Liver (tissue), 9 donors: ENCODE measurements around the gene DCP2. TPM values are rescaled to one million over a fixed set of nuclear protein-coding genes. Genes with fewer than 3 reads are reported as not detected.

ENCODE experiments used
- DNase-seq: peaks from one replicate; pipeline ENCODE4 v3.0.0-alpha.2; 2017; ENCODE audit warnings: low spot score
- H3K27ac ChIP-seq, 2 donors: one replicate each; pipeline ENCODE4 v1.7.0; 2013; ENCODE audit warnings: inconsistent platforms in 2 of 2, low read length in 2 of 2, control low read depth in 1 of 2, low read depth in 1 of 2, mild to moderate bottlenecking in 1 of 2
- H3K27me3 ChIP-seq, 4 donors: one replicate each; pipeline versions ENCODE4 v1.6.1 to v1.7.0; 2013; ENCODE audit warnings: low read length in 3 of 4, inconsistent platforms in 1 of 4, mild to moderate bottlenecking in 1 of 4, moderate library complexity in 1 of 4; ENCODE audit not compliant: control insufficient read depth in 4 of 4, insufficient read depth in 4 of 4
- H3K36me3 ChIP-seq, 4 donors: one replicate each; pipeline versions ENCODE4 v1.6.1 to v1.7.0; 2013; ENCODE audit warnings: low read length in 3 of 4, mild to moderate bottlenecking in 3 of 4, low read depth in 1 of 4, moderate library complexity in 1 of 4; ENCODE audit not compliant: control insufficient read depth in 4 of 4, insufficient read depth in 3 of 4
- H3K4me1 ChIP-seq, 4 donors: one replicate each; pipeline versions ENCODE4 v1.6.1 to v1.7.0; 2013; ENCODE audit warnings: low read length in 3 of 4, mild to moderate bottlenecking in 3 of 4, moderate library complexity in 1 of 4; ENCODE audit not compliant: control insufficient read depth in 4 of 4, insufficient read depth in 4 of 4
- H3K4me3 ChIP-seq, 3 donors: one replicate each; pipeline versions ENCODE4 v1.6.1 to v1.7.0; 2013; ENCODE audit warnings: low read length in 3 of 3, control low read depth in 1 of 3, low read depth in 1 of 3, mild to moderate bottlenecking in 1 of 3
- H3K9ac ChIP-seq, 2 donors: one replicate each; pipeline ENCODE4 v1.7.0; 2013; ENCODE audit warnings: low read length in 2 of 2, mild to moderate bottlenecking in 2 of 2, moderate library complexity in 2 of 2, control low read depth in 1 of 2, low read depth in 1 of 2
- H3K9me3 ChIP-seq, 4 donors: one replicate each; pipeline versions ENCODE4 v1.6.1 to v1.7.0; 2013; ENCODE audit warnings: low read length in 3 of 4; ENCODE audit not compliant: control insufficient read depth in 4 of 4
- ATF3 ChIP-seq: IDR thresholded peaks from 2 replicates; pipeline ENCODE4 v1.6.1; 2016; ENCODE audit warnings: antibody characterized with exemption
- CTCF ChIP-seq: fragments of 150-350 bp; IDR thresholded peaks from 2 replicates; pipeline ENCODE4 v1.5.1; 2017; ENCODE audit warnings: improper control_type of control experiment, low read depth, low read length; ENCODE audit not compliant: missing input control
- EGR1 ChIP-seq, 2 donors: IDR thresholded peaks; 2 replicates each; pipeline ENCODE4 v1.6.1; 2016 to 2018; ENCODE audit warnings: antibody characterized with exemption in 2 of 2, low read depth in 2 of 2
- FOXA1 ChIP-seq: IDR thresholded peaks from 2 replicates; pipeline ENCODE4 v1.6.1; 2016; ENCODE audit warnings: antibody characterized with exemption
- FOXA2 ChIP-seq: IDR thresholded peaks from 2 replicates; pipeline ENCODE4 v1.6.1; 2016; ENCODE audit warnings: antibody characterized with exemption
- GABPA ChIP-seq, 2 donors: IDR thresholded peaks in 1 of 2; conservative IDR thresholded peaks in 1 of 2; 2 replicates each; pipeline ENCODE4 v1.6.1; 2016; ENCODE audit warnings: antibody characterized with exemption in 2 of 2, mild to moderate bottlenecking in 1 of 2, moderate library complexity in 1 of 2
- HNF4A ChIP-seq, 2 donors: conservative IDR thresholded peaks; 2 replicates each; pipeline ENCODE4 v1.6.1; 2016; ENCODE audit warnings: antibody characterized with exemption in 2 of 2, mild to moderate bottlenecking in 2 of 2
- HNF4G ChIP-seq: IDR thresholded peaks from 2 replicates; pipeline ENCODE4 v1.6.1; 2016; ENCODE audit warnings: antibody characterized with exemption
- JUND ChIP-seq, 2 donors: IDR thresholded peaks; 2 replicates each; pipeline ENCODE4 v1.6.1; 2016; ENCODE audit warnings: antibody characterized with exemption in 2 of 2
- MAX ChIP-seq: IDR thresholded peaks from 2 replicates; pipeline ENCODE4 v1.6.1; 2016; ENCODE audit warnings: antibody characterized with exemption
- NR2F2 ChIP-seq: IDR thresholded peaks from 2 replicates; pipeline ENCODE4 v1.6.1; 2016; ENCODE audit warnings: antibody characterized with exemption
- RAD21 ChIP-seq, 2 donors: IDR thresholded peaks; 2 replicates each; pipeline ENCODE4 v1.6.1; 2016; ENCODE audit warnings: antibody characterized with exemption in 2 of 2, mild to moderate bottlenecking in 2 of 2
- RXRA ChIP-seq, 2 donors: IDR thresholded peaks; 2 replicates each; pipeline ENCODE4 v1.6.1; 2017 to 2018; ENCODE audit warnings: antibody characterized with exemption in 2 of 2, mild to moderate bottlenecking in 1 of 2
- SP1 ChIP-seq: IDR thresholded peaks from 2 replicates; pipeline ENCODE4 v1.6.1; 2018; ENCODE audit warnings: antibody characterized with exemption, mild to moderate bottlenecking
- TAF1 ChIP-seq: conservative IDR thresholded peaks from 2 replicates; pipeline ENCODE4 v1.6.1; 2016; ENCODE audit warnings: antibody characterized with exemption, mild to moderate bottlenecking
- YY1 ChIP-seq: IDR thresholded peaks from 2 replicates; pipeline ENCODE4 v1.6.1; 2016; ENCODE audit warnings: antibody characterized with exemption, mild to moderate bottlenecking
- ZBTB33 ChIP-seq: IDR thresholded peaks from 2 replicates; pipeline ENCODE4 v1.6.1; 2016; ENCODE audit warnings: antibody characterized with exemption
- WGBS: extraction: QIAGEN DNeasy Blood & Tissue Kit; methylation state at CpG from one replicate; pipeline ENCODE4 v1.1.7; 2013; 5-methylcytosine and 5-hydroxymethylcytosine counted together
- polyA plus RNA-seq, 2 donors: library from polyadenylated mRNA; stranded (reverse) in 1 of 2; unstranded in 1 of 2; fragments of 200-250 nt in 1 of 2; fragments of >200 nt in 1 of 2; fragmentation: Nextera tagmentation in 1 of 2; extraction: Ambion mirVana in 1 of 2; gene quantifications; one replicate each; pipeline versions ENCODE4 v1.2.1 to v1.2.3, GENCODE V29; 2013 to 2015
- total RNA-seq, 2 donors: library from RNA; depleted of rRNA; stranded (reverse); fragments of >200 nt; gene quantifications; one replicate each; pipeline ENCODE4 v1.2.3, GENCODE V29; 2014
- donor health status: healthy.
- donor health status: healthy.
- donor health status: healthy.
- donor health status: healthy.
- donor health status: healthy.

DCP2 gene
- total and polyA plus RNA-seq, 4 donors, result 2.9 to 44.2 (median 12.4) TPM

- no peak overlapping the region for H3K4me3 ChIP-seq
- no peaks in the 10 kb centered on the region for H3K4me1 ChIP-seq
- over 99% methylated on average over 2 of the region's 2 CpGs for WGBS
- no peak overlapping the region for H3K9ac ChIP-seq
- no peak overlapping the region for H3K27ac ChIP-seq
- no peak for DNase-seq
- TF ChIP-seq FOXA2, result no peak
- no peak for TF ChIP-seq RXRA (IDR thresholded peaks at IDR 0.05)
- no peak for TF ChIP-seq JUND (IDR thresholded peaks at IDR 0.05)
- TF ChIP-seq HNF4A (conservative IDR thresholded peaks at IDR 0.05), result no peak
- TF ChIP-seq ATF3, result no peak
- TF ChIP-seq EGR1 (IDR thresholded peaks at IDR 0.05; ENCODE audit: low read depth in 2 of 2), result no peak
- no peak for TF ChIP-seq CTCF
- TF ChIP-seq MAX, result no peak
- no peak for TF ChIP-seq RAD21 (IDR thresholded peaks at IDR 0.05)
- TF ChIP-seq YY1, result no peak
- no peak for TF ChIP-seq GABPA (IDR thresholded peaks at IDR 0.05 in 1 of 2, conservative IDR thresholded peaks at IDR 0.05 in 1 of 2)
- TF ChIP-seq HNF4G, result no peak
- no peak for TF ChIP-seq FOXA1
- no peak for TF ChIP-seq TAF1
- no peak for TF ChIP-seq SP1
- no peak for TF ChIP-seq ZBTB33
- no peaks in the 10 kb centered on the region for H3K27me3 ChIP-seq
- no peaks in the 10 kb centered on the region for H3K9me3 ChIP-seq
- peaks cover 1 to 25% (median 18%) of the 10 kb centered on the region in 4 donors for H3K36me3 ChIP-seq
Observed at GRCh38 chr5:113017881-113018635, 41.5 kb downstream of the DCP2 start.

- Histone ChIP-seq H3K9ac (no peak overlapping the region), H3K27ac (no peak overlapping the region), H3K27me3 (no peaks in the 10 kb centered on the region), H3K4me3 (no peak overlapping the region), H3K9me3 (no peaks in the 10 kb centered on the region), H3K4me1 (peaks cover 0 to 1% (median 0%) of the 10 kb centered on the region in 4 donors), H3K36me3 (peaks cover 3 to 26% (median 20%) of the 10 kb centered on the region in 4 donors)
- 91% methylated on average over 11 of the region's 11 CpGs for WGBS
- no peak for DNase-seq
- TF ChIP-seq ATF3, result no peak
- no peak for TF ChIP-seq NR2F2
- no peak for TF ChIP-seq RAD21 (IDR thresholded peaks at IDR 0.05)
- TF ChIP-seq SP1, result no peak
- no peak for TF ChIP-seq YY1
- TF ChIP-seq EGR1 (IDR thresholded peaks at IDR 0.05; ENCODE audit: low read depth in 2 of 2), result no peak
- TF ChIP-seq MAX, result no peak
- no peak for TF ChIP-seq RXRA (IDR thresholded peaks at IDR 0.05)
Observed at GRCh38 chr5:113020461-113021273, 44.1 kb downstream of the DCP2 start.
